ENCODE results near the gene ZNF202. TPM values are rescaled to one million over a fixed set of nuclear protein-coding genes. Genes with fewer than 3 reads are reported as not detected.

ZNF202 gene
- total and polyA plus RNA-seq, 8 donors, result 3.9 to 11.9 (median 6.8) TPM

DNA sequence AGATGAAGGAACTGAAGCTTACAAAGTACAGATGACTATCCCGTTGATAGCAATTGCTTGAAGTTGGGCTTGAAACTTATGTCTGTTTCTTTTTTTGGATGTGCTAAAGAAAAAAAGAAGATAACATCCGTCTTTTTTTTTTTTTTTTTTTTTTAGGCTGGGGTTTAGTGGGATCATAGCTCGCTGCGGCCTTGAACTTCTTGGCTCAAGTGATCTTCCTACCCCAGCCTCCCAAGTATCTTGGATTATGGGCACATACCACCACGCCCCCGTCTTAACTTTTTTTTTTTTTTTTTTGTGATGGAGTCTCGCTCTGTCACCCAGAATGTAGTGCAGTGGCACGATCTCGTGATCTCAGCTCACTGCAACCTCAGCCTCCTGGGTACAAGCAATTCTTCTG is 46.2 kb downstream of the ZNF202 start:
- DNase-seq (no peak), ATAC-seq (no peak), FAIRE-seq (no peak)
- Histone ChIP-seq H3K9me3 (no peaks in the 10 kb centered on the region), H3K4me1 (no peaks in the 10 kb centered on the region), H3K4me3 (no peak overlapping the region), H3K36me3 (no peaks in the 10 kb centered on the region), H3K27ac (no peak overlapping the region), H3K27me3 (peaks cover 0 to 10% (median 0%) of the 10 kb centered on the region in 4 donors)
- intact Hi-C loops (cut with DNase I), result no loop called here
- TF ChIP-seq CTCF (IDR thresholded peaks at IDR 0.05), result no peak
- WGBS, 2 donors, result 68 to 72% methylated on average over 5 to 9 of the region's 9 CpGs

DNA sequence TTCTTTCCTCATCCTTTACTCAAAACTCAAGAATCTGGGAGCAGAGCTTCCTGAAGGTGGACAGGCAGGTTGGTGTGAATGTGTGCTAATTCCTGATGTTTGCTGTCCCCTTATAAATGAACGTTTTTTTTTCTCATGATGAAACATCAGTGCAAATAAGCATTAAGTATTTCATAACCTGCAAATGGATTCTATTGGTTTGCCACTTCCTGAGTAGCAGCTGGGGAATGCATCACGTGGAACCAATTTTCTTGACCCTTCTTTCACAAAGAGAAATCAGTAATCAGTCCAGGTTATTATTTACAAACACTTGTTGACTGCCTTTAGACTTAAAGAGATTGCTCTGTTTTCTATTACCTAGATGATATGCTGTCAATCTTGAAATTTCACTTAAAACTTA is 46.9 kb downstream of the ZNF202 start:
- no peak overlapping the region for H3K4me3 ChIP-seq
- WGBS, 2 donors, result 41 to 43% methylated on average over 2 of the region's 2 CpGs
- DNase-seq (no peak), ATAC-seq (no peak), FAIRE-seq (no peak)
- H3K36me3 ChIP-seq, result no peaks in the 10 kb centered on the region
- H3K9me3 ChIP-seq, result no peaks in the 10 kb centered on the region
- intact Hi-C loops (cut with DNase I), result no loop called here
- H3K27me3 ChIP-seq, result peaks cover 0 to 10% (median 0%) of the 10 kb centered on the region in 4 donors
- TF ChIP-seq CTCF (IDR thresholded peaks at IDR 0.05), result no peak
- H3K27ac ChIP-seq, result no peak overlapping the region
- no peaks in the 10 kb centered on the region for H3K4me1 ChIP-seq

GRCh38 chr11:123692961-123693360 is 48.5 kb downstream of the ZNF202 start:
- FAIRE-seq (no peak), ATAC-seq (no peak), DNase-seq (no peak)
- H3K27ac ChIP-seq, result no peak overlapping the region
- H3K9me3 ChIP-seq, result no peaks in the 10 kb centered on the region
- no peaks in the 10 kb centered on the region for H3K4me1 ChIP-seq
- H3K36me3 ChIP-seq, result no peaks in the 10 kb centered on the region
- TF ChIP-seq CTCF (IDR thresholded peaks at IDR 0.05), result no peak
- no peak overlapping the region for H3K4me3 ChIP-seq
- peaks cover 0 to 10% (median 0%) of the 10 kb centered on the region in 4 donors for H3K27me3 ChIP-seq
- intact Hi-C loops (cut with DNase I), result no loop called here

- FAIRE-seq, result no peak
- H3K4me3 ChIP-seq, result no peak overlapping the region
- WGBS, 2 donors, result 64 to 70% methylated on average over 3 of the region's 3 CpGs
- DNase-seq, result no peak
- TF ChIP-seq CTCF (IDR thresholded peaks at IDR 0.05), result no peak
- intact Hi-C loops (cut with DNase I), result no loop called here
- no peaks in the 10 kb centered on the region for H3K4me1 ChIP-seq
- H3K27me3 ChIP-seq, result peaks cover 0 to 10% (median 0%) of the 10 kb centered on the region in 4 donors
- H3K9me3 ChIP-seq, result no peaks in the 10 kb centered on the region
- ATAC-seq, result no peak
- H3K27ac ChIP-seq, result no peak overlapping the region
- H3K36me3 ChIP-seq, result no peaks in the 10 kb centered on the region
Measured at GRCh38 chr11:123690485-123690884, 51.0 kb downstream of the ZNF202 start.

DNA sequence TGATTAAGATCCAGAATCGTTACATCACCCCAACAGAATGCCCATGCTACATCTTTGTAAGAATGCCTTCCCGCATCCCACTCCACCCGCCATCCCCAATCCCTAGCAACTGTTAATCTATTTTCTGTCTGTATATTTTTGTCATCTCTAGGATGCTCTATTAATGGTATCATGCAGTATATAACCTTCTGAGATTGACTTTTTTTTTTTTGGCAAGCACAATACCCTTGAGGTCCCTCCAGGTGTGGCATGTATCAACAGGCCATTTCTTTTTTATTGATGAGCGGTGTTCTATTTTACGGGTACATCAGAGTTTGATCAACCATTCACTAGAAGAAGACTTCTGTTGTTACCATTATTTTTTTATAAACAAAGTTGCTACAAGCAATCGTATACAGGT is 56.9 kb downstream of the ZNF202 start:
- H3K27me3 ChIP-seq, result no peaks in the 10 kb centered on the region
- no peak for DNase-seq
- no peaks in the 10 kb centered on the region for H3K9me3 ChIP-seq
- FAIRE-seq, result no peak
- WGBS, 2 donors, result 85 to 92% methylated on average over 6 of the region's 6 CpGs
- no peaks in the 10 kb centered on the region for H3K36me3 ChIP-seq
- no peak for ATAC-seq
- H3K4me3 ChIP-seq, result no peak overlapping the region
- intact Hi-C loops (cut with DNase I), result no loop called here
- H3K27ac ChIP-seq, result no peak overlapping the region
- no peaks in the 10 kb centered on the region for H3K4me1 ChIP-seq
- TF ChIP-seq CTCF (IDR thresholded peaks at IDR 0.05), result no peak

Data from pancreas (tissue), 10 donors.